ENCODE results near the gene TBC1D2B. TPM values are rescaled to one million over a fixed set of nuclear protein-coding genes. Genes with fewer than 3 reads are reported as not detected.
"Not testable (repeated sequence)": the region's sequence is repeated elsewhere in the genome, so short reads cannot be mapped to it uniquely, and the experiment has no call there.

Gene TBC1D2B
- total and polyA plus RNA-seq, 4 donors = 8.4 to 119 (median 22.0) TPM

DNA sequence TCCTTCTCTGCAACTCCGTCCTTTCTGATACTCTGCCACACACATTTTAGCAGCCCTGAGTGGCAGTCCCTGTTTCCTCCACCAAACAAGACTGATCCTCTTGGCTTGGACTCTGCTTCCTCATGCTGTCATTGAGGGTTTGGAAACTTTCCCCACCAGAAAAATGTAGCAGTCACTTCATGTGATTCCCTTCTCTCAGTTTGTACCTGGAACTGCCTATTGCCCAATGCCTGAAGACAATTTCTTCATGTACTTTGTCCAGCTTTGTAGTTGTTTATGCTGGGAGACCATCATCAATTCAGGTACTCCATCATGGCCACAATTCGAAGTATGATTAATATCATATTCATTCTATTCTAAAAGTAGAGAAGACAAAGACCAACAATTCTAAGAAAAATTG lies 119.5 kb downstream of the TBC1D2B start:
- H3K27ac ChIP-seq (ENCODE audit: low read depth in 1 of 2, low read length in 2 of 2); H3K9me3 ChIP-seq (ENCODE audit: control insufficient read depth in 4 of 4, low read length in 3 of 4); DNase-seq (ENCODE audit: low spot score); H3K4me3 ChIP-seq (ENCODE audit: low read depth in 1 of 3, low read length in 3 of 3); H3K9ac ChIP-seq (ENCODE audit: low read depth in 1 of 2, low read length in 2 of 2); H3K36me3 ChIP-seq (ENCODE audit: control insufficient read depth in 4 of 4, insufficient read depth in 3 of 4, low read depth in 1 of 4, low read length in 3 of 4); H3K27me3 ChIP-seq (ENCODE audit: control insufficient read depth in 4 of 4, insufficient read depth in 4 of 4, low read length in 3 of 4); H3K4me1 ChIP-seq (ENCODE audit: control insufficient read depth in 4 of 4, insufficient read depth in 4 of 4, low read length in 3 of 4): not testable (repeated sequence)
- 94% methylated on average over 2 of the region's 2 CpGs for WGBS
- TF ChIP-seq HNF4A (conservative IDR thresholded peaks at IDR 0.05) = peak in 1 of 2 donors; percentile 12

- WGBS = 50% methylated on average over 5 of the region's 5 CpGs
- not testable (repeated sequence) for H3K9ac ChIP-seq (ENCODE audit: low read depth in 1 of 2, low read length in 2 of 2); DNase-seq (ENCODE audit: low spot score); H3K36me3 ChIP-seq (ENCODE audit: control insufficient read depth in 4 of 4, insufficient read depth in 3 of 4, low read depth in 1 of 4, low read length in 3 of 4); H3K4me1 ChIP-seq (ENCODE audit: control insufficient read depth in 4 of 4, insufficient read depth in 4 of 4, low read length in 3 of 4); H3K27ac ChIP-seq (ENCODE audit: low read depth in 1 of 2, low read length in 2 of 2); H3K4me3 ChIP-seq (ENCODE audit: low read depth in 1 of 3, low read length in 3 of 3); H3K27me3 ChIP-seq (ENCODE audit: control insufficient read depth in 4 of 4, insufficient read depth in 4 of 4, low read length in 3 of 4); H3K9me3 ChIP-seq (ENCODE audit: control insufficient read depth in 4 of 4, low read length in 3 of 4)
These were observed 123.6 kb downstream of the TBC1D2B start for GRCh38 chr15:77953926-77954325.

DNA sequence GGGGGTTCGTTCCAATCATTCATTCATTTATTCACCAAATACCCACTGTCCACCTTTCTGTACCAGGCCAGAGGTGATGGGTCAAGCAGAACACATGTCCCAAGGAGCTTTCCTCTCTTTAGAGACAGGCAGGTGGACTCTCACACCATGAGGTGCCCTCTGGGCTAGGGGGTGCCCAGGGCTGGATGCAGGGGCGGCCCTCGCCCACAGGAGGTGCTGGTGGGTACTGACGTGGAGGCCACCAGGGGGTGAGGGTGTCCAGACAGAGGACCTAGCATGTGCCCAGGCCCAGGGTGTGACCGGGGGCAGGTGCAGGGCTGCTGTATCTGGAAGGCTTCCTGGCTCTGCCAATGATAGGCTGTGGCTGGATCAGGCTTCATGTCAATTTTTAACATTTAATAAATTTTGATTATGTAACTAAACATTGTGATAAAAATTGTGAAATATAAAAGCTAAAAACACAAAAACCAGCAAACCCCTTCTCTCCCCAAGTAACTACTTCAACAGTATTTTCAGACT lies 124.5 kb downstream of the TBC1D2B start:
- not testable (repeated sequence) for DNase-seq (ENCODE audit: low spot score); H3K27me3 ChIP-seq (ENCODE audit: control insufficient read depth in 4 of 4, insufficient read depth in 4 of 4, low read length in 3 of 4); H3K4me1 ChIP-seq (ENCODE audit: control insufficient read depth in 4 of 4, insufficient read depth in 4 of 4, low read length in 3 of 4); H3K36me3 ChIP-seq (ENCODE audit: control insufficient read depth in 4 of 4, insufficient read depth in 3 of 4, low read depth in 1 of 4, low read length in 3 of 4); H3K27ac ChIP-seq (ENCODE audit: low read depth in 1 of 2, low read length in 2 of 2); H3K4me3 ChIP-seq (ENCODE audit: low read depth in 1 of 3, low read length in 3 of 3); H3K9me3 ChIP-seq (ENCODE audit: control insufficient read depth in 4 of 4, low read length in 3 of 4); H3K9ac ChIP-seq (ENCODE audit: low read depth in 1 of 2, low read length in 2 of 2)
- 92% methylated on average over 4 of the region's 5 CpGs for WGBS

DNA sequence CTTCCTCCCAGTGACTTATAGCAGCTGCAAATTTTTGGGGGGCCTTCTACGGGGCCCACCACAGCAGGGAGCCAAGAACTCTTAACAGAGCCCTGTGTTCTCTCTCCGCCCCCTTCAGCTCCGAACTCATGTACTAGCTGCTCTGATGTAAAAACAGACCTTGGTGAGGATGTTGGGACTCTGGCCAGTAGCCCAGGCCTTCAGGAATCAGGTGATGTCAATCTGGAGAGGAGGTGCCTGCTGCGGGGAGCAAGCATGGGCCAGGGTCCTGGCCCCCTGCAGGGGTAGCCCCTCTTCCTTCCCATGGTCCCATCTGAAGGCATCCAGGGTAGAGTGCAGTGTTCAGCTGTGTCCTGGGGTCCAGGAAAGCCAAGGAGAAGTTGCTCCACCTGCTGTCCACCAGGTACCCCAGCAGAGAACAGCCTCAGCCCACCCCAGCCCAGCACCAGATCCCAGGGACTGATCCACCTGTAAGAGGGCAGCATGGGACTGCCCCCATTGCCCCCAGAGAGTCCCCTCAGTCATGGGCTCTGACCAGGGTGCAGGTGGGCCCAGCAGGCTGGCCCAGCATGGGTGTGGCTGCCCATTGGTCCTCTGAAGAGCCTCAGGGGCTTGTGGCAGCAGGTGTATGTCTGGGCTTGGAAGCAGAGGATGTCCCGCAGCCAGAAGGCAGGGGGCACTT lies 126.3 kb downstream of the TBC1D2B start:
- 90% methylated on average over 4 of the region's 5 CpGs for WGBS
- H3K9me3 ChIP-seq (ENCODE audit: control insufficient read depth in 4 of 4, low read length in 3 of 4); H3K4me3 ChIP-seq (ENCODE audit: low read depth in 1 of 3, low read length in 3 of 3); H3K36me3 ChIP-seq (ENCODE audit: control insufficient read depth in 4 of 4, insufficient read depth in 3 of 4, low read depth in 1 of 4, low read length in 3 of 4); H3K27me3 ChIP-seq (ENCODE audit: control insufficient read depth in 4 of 4, insufficient read depth in 4 of 4, low read length in 3 of 4); H3K9ac ChIP-seq (ENCODE audit: low read depth in 1 of 2, low read length in 2 of 2); H3K4me1 ChIP-seq (ENCODE audit: control insufficient read depth in 4 of 4, insufficient read depth in 4 of 4, low read length in 3 of 4); H3K27ac ChIP-seq (ENCODE audit: low read depth in 1 of 2, low read length in 2 of 2); DNase-seq (ENCODE audit: low spot score): not testable (repeated sequence)

DNA sequence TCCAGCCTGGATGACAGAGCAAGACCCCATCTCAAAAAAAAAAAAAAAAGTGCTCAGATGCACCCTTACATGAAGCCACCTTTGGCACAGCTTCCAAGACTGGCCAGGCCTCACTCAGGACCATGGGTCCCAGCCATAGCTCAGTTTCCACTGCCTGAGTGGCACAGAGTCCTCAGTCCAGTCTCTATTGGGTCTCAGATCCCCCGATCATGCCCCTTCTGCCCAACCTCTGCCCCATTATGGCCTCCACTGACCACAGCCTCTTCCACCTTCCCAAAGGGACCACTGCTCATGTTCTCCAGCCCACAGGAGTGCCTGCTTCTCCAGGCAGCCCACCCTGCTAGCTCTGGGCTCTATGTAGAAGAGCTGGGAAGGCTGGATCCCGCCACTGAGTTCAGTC lies 127.0 kb downstream of the TBC1D2B start:
- DNase-seq (ENCODE audit: low spot score); H3K27ac ChIP-seq (ENCODE audit: low read depth in 1 of 2, low read length in 2 of 2); H3K4me1 ChIP-seq (ENCODE audit: control insufficient read depth in 4 of 4, insufficient read depth in 4 of 4, low read length in 3 of 4); H3K36me3 ChIP-seq (ENCODE audit: control insufficient read depth in 4 of 4, insufficient read depth in 3 of 4, low read depth in 1 of 4, low read length in 3 of 4); H3K27me3 ChIP-seq (ENCODE audit: control insufficient read depth in 4 of 4, insufficient read depth in 4 of 4, low read length in 3 of 4); H3K4me3 ChIP-seq (ENCODE audit: low read depth in 1 of 3, low read length in 3 of 3); H3K9me3 ChIP-seq (ENCODE audit: control insufficient read depth in 4 of 4, low read length in 3 of 4); H3K9ac ChIP-seq (ENCODE audit: low read depth in 1 of 2, low read length in 2 of 2): not testable (repeated sequence)
- 91% methylated on average over 1 of the region's 2 CpGs for WGBS

- no peak for TF ChIP-seq ZBTB33 (IDR thresholded peaks at IDR 0.05)
- no peak for TF ChIP-seq FOXA1 (IDR thresholded peaks at IDR 0.05)
- TF ChIP-seq RXRA (IDR thresholded peaks at IDR 0.05) = no peak
- no peak for TF ChIP-seq HNF4G (IDR thresholded peaks at IDR 0.05)
- TF ChIP-seq RAD21 (IDR thresholded peaks at IDR 0.05) = no peak
- H3K4me3 ChIP-seq (ENCODE audit: low read depth in 1 of 3, low read length in 3 of 3) = no peak overlapping the region
- H3K27ac ChIP-seq (ENCODE audit: low read depth in 1 of 2, low read length in 2 of 2) = no peak overlapping the region
- H3K36me3 ChIP-seq (ENCODE audit: control insufficient read depth in 4 of 4, insufficient read depth in 3 of 4, low read depth in 1 of 4, low read length in 3 of 4) = no peaks in the 10 kb centered on the region
- no peaks in the 10 kb centered on the region for H3K27me3 ChIP-seq (ENCODE audit: control insufficient read depth in 4 of 4, insufficient read depth in 4 of 4, low read length in 3 of 4)
- H3K4me1 ChIP-seq (ENCODE audit: control insufficient read depth in 4 of 4, insufficient read depth in 4 of 4, low read length in 3 of 4) = peaks cover 0 to 11% (median 3%) of the 10 kb centered on the region in 4 donors
- no peaks in the 10 kb centered on the region for H3K9me3 ChIP-seq (ENCODE audit: control insufficient read depth in 4 of 4, low read length in 3 of 4)
- DNase-seq (ENCODE audit: low spot score) = no peak
- 92% methylated on average over 2 of the region's 2 CpGs for whole genome bisulfite sequencing
- no peak overlapping the region for H3K9ac ChIP-seq (ENCODE audit: low read depth in 1 of 2, low read length in 2 of 2)
These were observed 131.9 kb downstream of the TBC1D2B start for GRCh38 chr15:77945566-77945965.

Data from liver (tissue), 9 donors.